OCI-LY3 (cell line): Measurements from ENCODE around the gene KLHL35.

Experiments used
- CTCF ChIP-seq: fragments of 200-600, 300-600 bp; sonication (generic); IDR thresholded peaks from 2 replicates; pipeline ENCODE4 v1.5.1; 2014; ENCODE audit warnings: antibody characterized with exemption, low read length, low read depth
- EZH2phosphoT487 ChIP-seq: fragments of 200-600 bp; shearing (Covaris generic); IDR thresholded peaks from 2 replicates; pipeline ENCODE4 v1.6.1; 2018; ENCODE audit warnings: antibody characterized with exemption, mixed run types, low read depth

GRCh38 chr11:75476739-75477613 lies 44.0 kb upstream of the KLHL35 start:
- TF ChIP-seq EZH2phosphoT487 (no peak), CTCF (no peak)
